Right lobe of liver (tissue), 6 donors: ENCODE measurements around the gene UGT1A8. TPM values are rescaled to one million over a fixed set of nuclear protein-coding genes. Genes with fewer than 3 reads are reported as not detected.

Experiments used
- ATAC-seq, 4 donors: fragments of 200-7000 bp; cut with Tn5 transposase; one replicate each; pipeline ENCODE4 v1.9.1; 2020; ENCODE audit warnings: mild to moderate bottlenecking in 4 of 4, moderate library complexity in 4 of 4
- DNase-seq, 3 donors: peaks; one replicate each; pipeline ENCODE4 v3.0.0-alpha.2; 2020
- H3K27ac ChIP-seq, 3 donors: fragments of 200-600 bp; one replicate each; pipeline ENCODE4 v1.8.0; 2022
- H3K27me3 ChIP-seq, 2 donors: fragments of 200-600 bp; one replicate each; pipeline ENCODE4 v1.8.0; 2022
- H3K36me3 ChIP-seq, 4 donors: fragments of 200-600 bp; sonication (generic) in 1 of 4; one replicate each; pipeline versions ENCODE4 v1.5.1 to v1.8.0; 2017 to 2022; ENCODE audit warnings: control low read depth in 1 of 4
- H3K4me1 ChIP-seq, 4 donors: fragments of 200-600 bp; sonication (generic) in 1 of 4; one replicate each; pipeline versions ENCODE4 v1.5.1 to v1.8.0; 2017 to 2022; ENCODE audit warnings: control low read depth in 1 of 4
- H3K4me3 ChIP-seq, 3 donors: fragments of 200-600 bp; one replicate each; pipeline ENCODE4 v1.8.0; 2022
- H3K9me3 ChIP-seq, 4 donors: fragments of 200-600 bp; sonication (generic) in 1 of 4; one replicate each; pipeline versions ENCODE4 v1.5.1 to v1.8.0; 2017 to 2022; ENCODE audit warnings: control low read depth in 1 of 4
- CTCF ChIP-seq, 4 donors: fragments of 200-600 bp in 3 of 4; fragments of 450-650 bp in 1 of 4; IDR thresholded peaks; one replicate each; pipeline versions ENCODE4 v1.5.1 to v1.8.0; 2016 to 2022; ENCODE audit warnings: antibody characterized with exemption in 4 of 4, mild to moderate bottlenecking in 2 of 4
- POLR2A ChIP-seq: fragments of 450-650 bp; IDR thresholded peaks from one replicate; pipeline ENCODE4 v1.6.1; 2017; ENCODE audit warnings: antibody characterized with exemption, mild to moderate bottlenecking
- WGBS: methylation state at CpG from one replicate; pipeline ENCODE4 v1.1.6; 2018; ENCODE audit warnings: low coverage, low lambda C conversion rate; ENCODE audit not compliant: insufficient coverage; ENCODE audit errors: missing lambda C conversion rate; 5-methylcytosine and 5-hydroxymethylcytosine counted together
- intact Hi-C, 2 donors: fragments of 100-400 bp; cut with DNase I; formaldehyde crosslinking; loops; one replicate each; pipeline versions ENCODE4 v1.11.2 to v1.14.1; 2022
- total RNA-seq, 6 experiments: library from RNA; depleted of rRNA in 2 of 6; stranded (reverse); fragments of >200 nt in 2 of 6; fragmentation: NEBNext Ultra II Directional in 3 of 6; extraction: Animal tissue kit (Norgen Biotek cat#: 25700) in 3 of 6; gene quantifications; one replicate each; pipeline versions ENCODE4 v1.1.0 to v1.2.4, GENCODE V29; 2016 to 2023
- donor health status: DM: no; HTN: yes; CAD: no.
- donor health status: DM: no; HTN: no; CAD: no.
- donor health status: DM: no; HTN: no; CAD: no.
- donor health status: DM: no; HTN: yes; CAD: no.
- donor health status: DM: no; HTN: yes; CAD: no.

The UGT1A8 gene
- total RNA-seq, 6 experiments from 2014 or later, result 0.51 to 3.8 (median 1.7) TPM

GRCh38 chr2:233766416-233766815, 149.0 kb downstream of the UGT1A8 start:
- peak in 1 of 3 donors; percentile 73 for DNase-seq
- WGBS, result 70% methylated on average over 4 of the region's 4 CpGs
- peak in 1 of 4 donors; percentile 1 for ATAC-seq
- no peak for TF ChIP-seq POLR2A
- no peak for TF ChIP-seq CTCF (IDR thresholded peaks at IDR 0.05)
- H3K36me3 ChIP-seq, result peaks cover 0 to 50% (median 17%) of the 10 kb centered on the region in 4 donors
- intact Hi-C loops, result no loop called here
- no peak overlapping the region for H3K4me3 ChIP-seq
- no peaks in the 10 kb centered on the region for H3K9me3 ChIP-seq
- peak overlapping the region in 1 of 3 donors; percentile 92 for H3K27ac ChIP-seq
- no peaks in the 10 kb centered on the region for H3K27me3 ChIP-seq
- H3K4me1 ChIP-seq, result peaks cover 0 to 10% (median 4%) of the 10 kb centered on the region in 4 donors

- peaks cover 0 to 10% (median 4%) of the 10 kb centered on the region in 4 donors for H3K4me1 ChIP-seq
- no peak overlapping the region for H3K27ac ChIP-seq
- no peaks in the 10 kb centered on the region for H3K9me3 ChIP-seq
- DNase-seq, result no peak
- H3K27me3 ChIP-seq, result no peaks in the 10 kb centered on the region
- 69% methylated on average over 4 of the region's 4 CpGs for WGBS
- no peak overlapping the region for H3K4me3 ChIP-seq
- intact Hi-C loops, result no loop called here
- peaks cover 0 to 67% (median 24%) of the 10 kb centered on the region in 4 donors for H3K36me3 ChIP-seq
- ATAC-seq, result no peak
- TF ChIP-seq CTCF (IDR thresholded peaks at IDR 0.05) (no peak), POLR2A (no peak)
Observed at GRCh38 chr2:233768076-233768475, 150.6 kb downstream of the UGT1A8 start.

GRCh38 chr2:233769260-233769659, 151.8 kb downstream of the UGT1A8 start:
- 64% methylated on average over 2 of the region's 9 CpGs for WGBS
- ATAC-seq, result no peak
- DNase-seq, result no peak
- H3K27ac ChIP-seq, result no peak overlapping the region
- H3K4me3 ChIP-seq, result no peak overlapping the region
- no peaks in the 10 kb centered on the region for H3K27me3 ChIP-seq
- H3K9me3 ChIP-seq, result no peaks in the 10 kb centered on the region
- H3K4me1 ChIP-seq, result peaks cover 0 to 10% (median 4%) of the 10 kb centered on the region in 4 donors
- H3K36me3 ChIP-seq, result peaks cover 0 to 76% (median 24%) of the 10 kb centered on the region in 4 donors
- intact Hi-C loops, result no loop called here
- TF ChIP-seq CTCF (IDR thresholded peaks at IDR 0.05) (no peak), POLR2A (no peak)

- no peaks in the 10 kb centered on the region for H3K27me3 ChIP-seq
- no peak for TF ChIP-seq POLR2A
- TF ChIP-seq CTCF (IDR thresholded peaks at IDR 0.05), result no peak
- intact Hi-C loops, result no loop called here
- H3K36me3 ChIP-seq, result peaks cover 0 to 68% (median 24%) of the 10 kb centered on the region in 4 donors
- H3K4me3 ChIP-seq, result no peak overlapping the region
- 68% methylated on average over 6 of the region's 16 CpGs for WGBS
- no peak overlapping the region for H3K27ac ChIP-seq
- no peaks in the 10 kb centered on the region for H3K4me1 ChIP-seq
- no peaks in the 10 kb centered on the region for H3K9me3 ChIP-seq
- ATAC-seq (peak in 1 of 4 donors; percentile 11), DNase-seq (no peak)
Observed at GRCh38 chr2:233772153-233772552, 154.7 kb downstream of the UGT1A8 start.

GRCh38 chr2:233772583-233772982, 155.2 kb downstream of the UGT1A8 start:
- DNase-seq, result no peak
- Histone ChIP-seq H3K27me3 (no peaks in the 10 kb centered on the region), H3K4me3 (no peak overlapping the region), H3K4me1 (no peaks in the 10 kb centered on the region), H3K36me3 (peaks cover 0 to 64% (median 24%) of the 10 kb centered on the region in 4 donors), H3K9me3 (no peaks in the 10 kb centered on the region), H3K27ac (no peak overlapping the region)
- 81% methylated on average over 4 of the region's 5 CpGs for WGBS
- TF ChIP-seq POLR2A (no peak), CTCF (IDR thresholded peaks at IDR 0.05) (no peak)
- intact Hi-C loops, result no loop called here
- no peak for ATAC-seq
